ENCODE data around the gene PSME3.
"Not testable (repeated sequence)": the region's sequence is repeated elsewhere in the genome, so short reads cannot be mapped to it uniquely, and the experiment has no call there.

PSME3 gene

DNA sequence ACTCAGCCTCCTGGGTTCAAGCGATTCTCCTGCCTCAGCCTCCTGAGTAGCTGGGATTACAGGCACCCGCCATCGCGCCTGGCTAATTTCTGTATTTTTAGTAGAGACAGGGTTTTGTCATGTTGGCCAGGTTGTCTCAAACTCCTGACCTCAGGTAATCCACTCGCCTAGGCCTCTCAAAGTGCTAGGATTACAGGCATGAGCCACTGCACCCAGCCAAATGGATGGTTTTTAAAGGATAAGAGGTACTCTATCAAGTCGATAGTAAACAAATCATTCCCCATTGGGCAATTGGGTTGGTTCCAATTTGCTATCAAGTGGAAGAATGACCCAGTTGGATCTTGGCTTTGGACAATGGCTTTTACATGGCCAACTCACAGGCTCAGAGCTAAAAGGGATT, 48.5 kb downstream of the PSME3 start:
- H3K9me3 Mint-ChIP-seq; H3K36me3 Mint-ChIP-seq (ENCODE audit: low read depth); H3K27ac Mint-ChIP-seq; DNase-seq (ENCODE audit: low spot score); H3K27me3 Mint-ChIP-seq (ENCODE audit: low read depth); H3K4me1 Mint-ChIP-seq (ENCODE audit: low read depth); H3K4me3 Mint-ChIP-seq: not testable (repeated sequence)

DNA sequence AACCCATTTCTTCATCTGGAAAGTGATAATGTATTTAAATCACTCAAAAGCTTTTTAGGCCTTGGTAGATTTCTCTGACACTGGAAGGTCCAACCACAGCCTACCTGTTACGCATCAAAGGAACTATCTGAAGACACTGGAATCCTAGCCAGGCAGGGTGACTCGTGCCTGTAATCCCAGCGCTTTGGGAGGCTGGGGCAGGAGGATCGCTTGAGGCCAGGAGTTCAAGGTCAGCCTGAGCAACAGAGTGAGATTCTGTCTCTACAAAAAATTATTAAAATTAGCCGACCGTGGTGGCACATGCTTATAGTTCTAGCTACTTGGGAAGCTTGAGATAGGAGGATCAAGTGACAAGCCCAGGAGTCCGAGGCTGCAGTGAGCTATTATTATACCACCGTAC, 49.0 kb downstream of the PSME3 start:
- H3K4me1 Mint-ChIP-seq (ENCODE audit: low read depth): peaks cover 3% of the 10 kb centered on the region
- H3K36me3 Mint-ChIP-seq (ENCODE audit: low read depth): no peaks in the 10 kb centered on the region
- no peak for DNase-seq (ENCODE audit: low spot score)
- no peaks in the 10 kb centered on the region for H3K9me3 Mint-ChIP-seq
- H3K27me3 Mint-ChIP-seq (ENCODE audit: low read depth): peaks cover 7% of the 10 kb centered on the region
- H3K4me3 Mint-ChIP-seq: no peak overlapping the region
- H3K27ac Mint-ChIP-seq: no peak overlapping the region

DNA sequence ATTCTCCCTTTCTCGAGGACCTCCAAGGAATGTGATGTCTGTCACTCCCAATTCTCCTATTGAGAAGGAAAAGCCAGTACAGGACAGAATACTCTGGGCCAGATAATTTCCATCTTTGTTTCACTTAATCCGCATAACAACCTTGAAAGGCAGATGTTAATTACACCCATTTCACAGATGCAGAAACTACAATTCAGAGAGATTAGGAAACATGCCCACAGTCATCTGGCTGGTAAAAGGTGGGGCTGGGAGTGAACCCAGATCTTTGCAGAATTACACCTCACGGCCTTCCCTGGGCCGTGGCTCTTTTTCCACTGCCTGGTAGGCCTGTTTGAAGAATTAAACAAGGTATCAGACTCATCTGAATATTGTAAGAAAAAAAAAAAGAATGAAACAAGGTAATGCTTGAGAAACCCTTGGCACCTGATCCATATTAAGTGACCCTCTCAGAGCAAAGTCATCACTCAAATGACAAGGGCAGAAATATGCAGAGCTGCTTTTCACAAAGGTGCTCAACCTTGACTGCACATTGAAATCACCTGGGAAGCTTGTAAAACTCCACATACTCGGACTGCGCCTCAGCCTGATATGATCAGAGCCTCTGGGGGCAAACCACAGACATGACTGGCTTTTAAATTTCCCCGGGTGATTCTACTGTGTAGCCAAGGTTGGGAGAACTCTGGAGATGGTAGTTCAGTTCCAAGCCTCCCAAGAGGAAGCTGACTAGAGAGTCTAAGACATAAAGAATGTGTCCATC, 50.8 kb downstream of the PSME3 start:
- DNase-seq (ENCODE audit: low spot score): no peak
- Mint-ChIP-seq H3K27me3 (ENCODE audit: low read depth) (peaks cover 5% of the 10 kb centered on the region), H3K4me3 (no peak overlapping the region), H3K9me3 (no peaks in the 10 kb centered on the region), H3K36me3 (ENCODE audit: low read depth) (no peaks in the 10 kb centered on the region), H3K4me1 (ENCODE audit: low read depth) (peaks cover 3% of the 10 kb centered on the region), H3K27ac (no peak overlapping the region)

DNA sequence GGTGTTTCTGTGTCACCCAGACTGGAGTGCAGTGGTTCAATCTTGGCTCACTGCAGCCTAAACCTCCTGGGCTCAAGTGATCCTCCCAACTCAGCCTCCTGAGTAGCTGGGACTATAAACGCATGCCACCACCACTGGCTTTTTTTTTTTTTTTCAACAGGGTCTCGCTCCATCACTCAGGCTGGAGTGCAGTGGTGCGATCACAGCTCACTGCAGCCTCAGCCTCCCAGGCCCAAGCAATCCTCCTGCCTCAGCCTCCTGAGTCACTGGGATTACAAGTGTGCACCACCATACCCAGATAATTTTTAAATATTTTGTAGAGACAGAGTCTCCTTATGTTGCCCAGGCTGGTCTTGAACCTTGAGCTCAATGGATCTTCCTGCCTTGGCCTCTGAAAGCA, 52.6 kb downstream of the PSME3 start:
- not testable (repeated sequence) for H3K4me3 Mint-ChIP-seq; DNase-seq (ENCODE audit: low spot score); H3K9me3 Mint-ChIP-seq; H3K27ac Mint-ChIP-seq; H3K4me1 Mint-ChIP-seq (ENCODE audit: low read depth); H3K27me3 Mint-ChIP-seq (ENCODE audit: low read depth); H3K36me3 Mint-ChIP-seq (ENCODE audit: low read depth)

DNA sequence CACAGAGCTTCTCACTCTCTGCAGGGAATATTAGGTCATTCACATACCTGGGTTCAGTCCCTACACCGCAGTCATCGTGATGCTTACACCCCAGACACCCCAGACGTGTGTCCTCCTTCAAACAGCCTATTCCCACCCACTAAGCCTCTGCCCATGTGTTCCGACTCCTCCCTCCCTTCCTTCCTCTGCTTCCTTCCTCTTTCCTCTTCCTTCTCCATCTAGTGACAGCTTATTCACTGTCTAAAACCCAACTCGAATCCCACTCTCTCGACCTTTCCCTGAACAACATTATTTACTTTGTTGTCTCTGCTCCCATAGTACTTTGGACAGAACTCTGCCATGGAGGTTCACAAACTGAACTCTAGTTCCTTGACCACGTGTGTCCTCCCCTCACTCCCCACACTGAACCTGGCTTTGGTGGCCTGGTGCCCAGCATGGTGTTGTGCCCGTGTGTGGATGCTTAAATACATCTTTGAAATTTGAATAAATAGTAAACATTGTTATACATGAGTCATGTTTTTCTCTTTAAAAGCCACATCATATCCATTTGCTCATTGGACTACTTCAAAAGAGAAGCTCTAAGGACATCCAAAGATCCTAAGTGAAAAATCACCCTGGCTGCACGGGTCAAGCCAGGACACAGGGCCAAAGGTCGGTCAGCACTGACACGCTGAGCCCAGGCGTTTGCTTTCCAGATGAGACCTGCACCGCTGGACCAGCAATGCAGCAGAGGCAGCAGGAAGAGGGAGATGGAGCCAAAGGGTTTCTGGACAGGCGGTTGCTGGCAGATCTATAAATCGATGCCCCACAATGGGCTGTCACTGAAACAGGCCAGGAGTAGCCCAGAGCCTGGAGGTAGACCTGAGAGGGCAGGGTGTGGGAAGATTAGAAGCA, 53.3 kb downstream of the PSME3 start:
- Mint-ChIP-seq H3K4me1 (ENCODE audit: low read depth) (peaks cover 3% of the 10 kb centered on the region), H3K9me3 (no peaks in the 10 kb centered on the region), H3K27me3 (ENCODE audit: low read depth) (peaks cover 5% of the 10 kb centered on the region), H3K36me3 (ENCODE audit: low read depth) (no peaks in the 10 kb centered on the region), H3K4me3 (no peak overlapping the region), H3K27ac (no peak overlapping the region)
- no peak for DNase-seq (ENCODE audit: low spot score)

DNA sequence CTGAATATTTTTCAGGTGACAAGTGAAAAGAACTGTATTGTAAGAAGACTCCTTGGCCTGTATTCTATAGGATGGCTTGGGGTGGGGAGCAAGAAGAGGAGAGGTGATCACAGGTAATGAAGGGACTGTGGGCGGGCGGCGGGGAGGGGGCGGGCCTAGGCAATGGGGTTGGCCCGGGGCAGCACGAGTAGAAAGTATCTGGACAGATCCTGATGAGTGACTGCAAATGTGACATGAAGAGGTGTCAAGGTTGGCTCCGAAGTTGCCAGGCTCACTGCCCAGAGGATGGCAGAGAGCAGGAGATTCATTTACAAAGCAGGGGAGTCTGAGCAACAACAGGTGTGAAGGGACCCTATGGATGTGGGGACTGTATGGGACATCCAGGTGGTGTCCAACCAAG, 56.6 kb downstream of the PSME3 start:
- Mint-ChIP-seq H3K4me3 (no peak overlapping the region), H3K9me3 (no peaks in the 10 kb centered on the region), H3K4me1 (ENCODE audit: low read depth) (peaks cover 5% of the 10 kb centered on the region), H3K36me3 (ENCODE audit: low read depth) (no peaks in the 10 kb centered on the region), H3K27ac (no peak overlapping the region), H3K27me3 (ENCODE audit: low read depth) (peaks cover 23% of the 10 kb centered on the region)
- DNase-seq (ENCODE audit: low spot score): no peak

DNA sequence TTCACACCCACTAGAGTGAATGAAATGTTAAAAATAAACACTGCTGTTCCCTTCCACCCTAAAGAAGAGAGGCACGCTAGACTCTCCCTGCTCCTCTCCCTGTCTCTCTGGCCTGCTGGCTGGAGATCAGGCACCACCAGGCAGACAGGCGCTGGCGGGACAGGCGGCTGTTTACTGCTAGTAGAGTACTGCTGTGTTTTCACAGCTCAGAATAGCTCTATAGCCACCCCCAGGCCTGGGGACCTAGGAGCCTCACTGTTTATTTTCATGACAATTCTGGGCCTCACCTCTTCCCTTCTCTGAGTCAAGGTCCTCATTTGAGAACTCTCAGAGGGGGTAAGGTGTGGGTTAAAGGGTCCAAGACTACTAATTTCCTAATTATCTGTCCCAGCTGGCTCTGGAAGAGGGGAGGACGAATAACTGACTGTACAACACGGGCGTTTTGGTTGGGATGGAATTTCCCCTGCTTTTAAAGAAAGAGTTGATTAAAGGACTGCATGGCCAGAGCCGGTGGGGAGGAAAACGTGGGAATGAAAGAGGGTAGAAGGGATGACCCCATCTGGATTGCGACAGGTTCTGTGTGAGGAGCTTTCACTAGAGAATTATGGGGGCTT, 58.4 kb downstream of the PSME3 start:
- DNase-seq (ENCODE audit: low spot score): no peak
- no peaks in the 10 kb centered on the region for H3K36me3 Mint-ChIP-seq (ENCODE audit: low read depth)
- H3K27me3 Mint-ChIP-seq (ENCODE audit: low read depth): peaks cover 19% of the 10 kb centered on the region
- no peak overlapping the region for H3K27ac Mint-ChIP-seq
- H3K4me3 Mint-ChIP-seq: no peak overlapping the region
- H3K4me1 Mint-ChIP-seq (ENCODE audit: low read depth): peaks cover 2% of the 10 kb centered on the region
- no peaks in the 10 kb centered on the region for H3K9me3 Mint-ChIP-seq

DNA sequence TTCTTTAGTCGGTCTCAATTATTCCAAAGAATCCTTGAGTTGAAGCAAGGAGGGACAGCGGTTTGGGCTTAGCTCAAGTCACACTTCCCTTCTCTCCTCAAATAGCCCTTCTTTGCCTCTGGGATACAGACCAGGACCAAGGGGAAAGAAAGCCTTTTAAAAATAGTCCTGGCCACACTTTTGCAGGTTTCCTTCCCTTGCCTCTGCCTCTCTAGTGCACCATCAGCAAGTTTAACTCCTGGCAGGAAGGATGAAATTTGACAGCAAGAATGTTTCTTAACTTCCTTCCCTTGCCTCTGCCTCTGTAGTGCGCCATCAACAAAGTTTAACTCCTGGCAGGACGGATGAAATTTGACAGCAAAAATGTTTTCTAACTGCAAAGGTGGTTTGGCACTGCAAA, 60.2 kb downstream of the PSME3 start:
- no peak for DNase-seq (ENCODE audit: low spot score)
- Mint-ChIP-seq H3K4me3 (no peak overlapping the region), H3K36me3 (ENCODE audit: low read depth) (no peaks in the 10 kb centered on the region), H3K27me3 (ENCODE audit: low read depth) (peaks cover 18% of the 10 kb centered on the region), H3K9me3 (no peaks in the 10 kb centered on the region), H3K27ac (no peak overlapping the region), H3K4me1 (ENCODE audit: low read depth) (peaks cover 2% of the 10 kb centered on the region)

All from T-helper 2 cell treated with Interferon-gamma antibody and Interleukin-4, amounts not matched to agents 5 μg/mL and 100 μg/mL, for 36 hours (primary cell).